SU-DHL-6 (cell line): Measurements from ENCODE around the gene EAF2.

Experiments
- H2AFZ ChIP-seq: fragments of 200-600 bp; sonication (generic); 2 replicates; pipeline ENCODE4 v1.6.1; 2014; ENCODE audit warnings: low read depth, mild to moderate bottlenecking, moderate library complexity, mixed read lengths, antibody characterized with exemption, low read length; ENCODE audit not compliant: severe bottlenecking
- H3F3A ChIP-seq: fragments of 200-600 bp; shearing (Covaris generic); 2 replicates; pipeline ENCODE4 v1.6.0; 2016; ENCODE audit warnings: antibody characterized with exemption, mild to moderate bottlenecking; ENCODE audit not compliant: insufficient read depth
- H3K27ac ChIP-seq: fragments of 200-600 bp; sonication (generic); 2 replicates; pipeline ENCODE4 v1.5.1; 2016; ENCODE audit warnings: low read depth, mild to moderate bottlenecking, low read length, moderate library complexity, mixed read lengths
- H3K27me3 ChIP-seq: fragments of 200-600 bp; sonication (generic), shearing (Covaris generic); 2 replicates; pipeline ENCODE4 v1.6.0; 2014; ENCODE audit warnings: mild to moderate bottlenecking, low read length
- H3K36me3 ChIP-seq: fragments of 200-600 bp; sonication (generic); 2 replicates; pipeline ENCODE4 v1.6.1; 2014; ENCODE audit warnings: mild to moderate bottlenecking, low read length, mixed read lengths
- H3K4me2 ChIP-seq: fragments of 300-600, 200-600 bp; shearing (Covaris generic), sonication (generic); 2 replicates; pipeline ENCODE4 v1.6.0; 2014; ENCODE audit warnings: low read length, low read depth, mild to moderate bottlenecking; ENCODE audit not compliant: poor library complexity, severe bottlenecking
- H3K4me3 ChIP-seq: fragments of 200-600 bp; sonication (generic); 2 replicates; pipeline ENCODE4 v1.5.1; 2014; ENCODE audit warnings: antibody characterized with exemption, low read length, mild to moderate bottlenecking, mixed read lengths; ENCODE audit not compliant: insufficient read depth, poor library complexity, severe bottlenecking
- H3K79me2 ChIP-seq: fragments of 200-600 bp; sonication (generic); 2 replicates; pipeline ENCODE4 v1.6.1; 2014; ENCODE audit warnings: mild to moderate bottlenecking, low read length, moderate library complexity; ENCODE audit not compliant: insufficient read depth
- H3K9ac ChIP-seq: fragments of 200-600 bp; sonication (generic); 2 replicates; pipeline ENCODE4 v1.7.0; 2014; ENCODE audit warnings: mild to moderate bottlenecking, low read length
- H3K9me2 ChIP-seq: fragments of 200-600 bp; sonication (generic); replicated peaks from 2 replicates; pipeline ENCODE4 v1.6.1; 2014; ENCODE audit warnings: low read length; ENCODE audit not compliant: insufficient read depth
- H3K9me3 ChIP-seq: fragments of 200-600 bp; sonication (generic); 2 replicates; pipeline ENCODE4 v1.6.1; 2014; ENCODE audit warnings: low read length, mixed read lengths; ENCODE audit not compliant: insufficient read depth
- H4K20me1 ChIP-seq: fragments of 200-600 bp; sonication (generic); 2 replicates; pipeline ENCODE4 v1.6.1; 2014; ENCODE audit warnings: low read depth, mild to moderate bottlenecking, antibody characterized with exemption, low read length, moderate library complexity, mixed read lengths
- CTCF ChIP-seq: fragments of 200-600 bp; sonication (generic); IDR thresholded peaks from one replicate; pipeline ENCODE4 v1.5.1; 2017; ENCODE audit warnings: antibody characterized with exemption, mild to moderate bottlenecking, low read length, moderate library complexity; ENCODE audit not compliant: insufficient read depth, poor library complexity, severe bottlenecking
- EZH2phosphoT487 ChIP-seq: fragments of 200-600 bp; sonication (generic), shearing (Covaris generic); conservative IDR thresholded peaks from 2 replicates; pipeline ENCODE4 v1.6.1; 2018; ENCODE audit warnings: mild to moderate bottlenecking, antibody characterized with exemption, low read length, moderate library complexity, mixed read lengths

EAF2 gene

DNA sequence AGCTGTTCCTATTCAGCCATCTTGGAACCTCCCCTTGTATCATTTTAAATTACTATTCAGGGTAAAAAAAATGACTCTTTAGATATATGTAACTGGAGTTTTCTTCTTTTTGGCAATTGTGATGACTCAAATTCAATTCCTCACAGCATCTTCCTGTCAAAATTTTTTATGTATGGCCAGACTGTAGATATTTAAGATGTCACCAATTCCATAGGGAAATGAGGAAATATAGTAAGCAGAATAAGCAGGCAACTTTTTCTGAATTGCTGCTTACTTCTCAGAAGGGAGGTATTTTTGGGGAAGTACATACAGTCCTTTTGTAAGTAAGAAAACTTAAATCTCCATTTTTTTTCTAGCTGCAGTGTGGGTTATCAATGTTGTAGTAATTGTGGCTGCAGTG, 28.8 kb downstream of the EAF2 start:
- H3K9me3 ChIP-seq: no peaks in the 10 kb centered on the region
- TF ChIP-seq EZH2phosphoT487 (no peak), CTCF (no peak)
- no peaks in the 10 kb centered on the region for H4K20me1 ChIP-seq
- no peak overlapping the region for H2AFZ ChIP-seq
- peaks cover 26% of the 10 kb centered on the region for H3K79me2 ChIP-seq
- H3K27me3 ChIP-seq: no peaks in the 10 kb centered on the region
- no peak overlapping the region for H3K27ac ChIP-seq
- no peak overlapping the region for H3K9ac ChIP-seq
- no peak overlapping the region for H3K4me3 ChIP-seq
- H3K9me2 ChIP-seq: no peaks in the 10 kb centered on the region
- no peak overlapping the region for H3K4me2 ChIP-seq
- H3F3A ChIP-seq: 0 out of 2 replicates have a peak, but pooled peaks cover 5% of the 10 kb centered on the region
- H3K36me3 ChIP-seq: peaks cover 28% of the 10 kb centered on the region

DNA sequence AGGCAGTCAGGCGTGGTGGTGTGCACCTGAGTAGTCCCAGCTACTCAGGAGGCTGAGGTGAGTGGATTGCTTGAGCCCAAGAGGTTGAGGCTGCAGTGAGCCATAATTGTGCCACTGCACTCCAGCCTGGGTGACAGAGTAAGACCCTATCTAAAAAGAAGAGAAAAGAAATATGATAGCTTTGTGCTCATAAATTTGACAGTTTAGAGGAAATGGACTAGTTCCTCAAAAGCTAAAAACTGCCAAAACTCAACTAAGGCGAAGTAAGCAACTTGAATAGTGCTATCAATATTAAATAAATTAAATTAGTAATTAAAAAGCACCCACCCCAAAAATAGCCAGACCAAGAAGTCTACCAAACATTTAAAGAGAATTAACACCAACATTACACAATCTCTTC, 34.7 kb downstream of the EAF2 start:
- Histone ChIP-seq H4K20me1 (no peaks in the 10 kb centered on the region), H3K9ac (no peak overlapping the region), H3K9me2 (no peaks in the 10 kb centered on the region), H2AFZ (no peak overlapping the region), H3K9me3 (no peaks in the 10 kb centered on the region), H3K4me2 (no peak overlapping the region), H3K36me3 (peaks cover 58% of the 10 kb centered on the region), H3K27me3 (no peaks in the 10 kb centered on the region), H3K79me2 (peaks cover 7% of the 10 kb centered on the region; the same call in 1 of the 2 replicates), H3K27ac (no peak overlapping the region), H3F3A (peaks cover 22% of the 10 kb centered on the region; the same call in 1 of the 2 replicates), H3K4me3 (no peak overlapping the region)
- TF ChIP-seq CTCF (no peak), EZH2phosphoT487 (no peak)

DNA sequence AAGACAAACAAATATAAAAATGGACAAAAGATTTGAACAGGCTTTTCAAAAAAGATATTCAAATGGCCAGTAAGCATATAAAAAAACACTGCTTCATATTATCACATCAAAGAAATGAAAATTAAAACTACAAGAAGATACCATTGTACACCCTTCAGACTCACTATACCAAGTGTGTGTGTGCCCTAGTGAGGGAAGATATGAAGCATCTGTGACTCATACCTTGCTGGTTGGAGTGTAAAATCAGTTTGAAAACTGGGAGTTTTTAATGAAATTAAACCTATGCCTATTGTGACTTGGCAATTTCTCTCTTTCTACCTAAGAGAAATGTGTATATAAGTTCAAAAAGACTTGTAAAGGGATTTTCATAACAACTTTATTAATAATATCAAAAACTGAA, 35.7 kb downstream of the EAF2 start:
- no peak overlapping the region for H3K4me2 ChIP-seq
- TF ChIP-seq CTCF: no peak
- H3K79me2 ChIP-seq: 0 out of 2 replicates have a peak, but pooled peaks cover 4% of the 10 kb centered on the region
- no peaks in the 10 kb centered on the region for H3K9me3 ChIP-seq
- no peaks in the 10 kb centered on the region for H3K27me3 ChIP-seq
- no peaks in the 10 kb centered on the region for H3K9me2 ChIP-seq
- H3K36me3 ChIP-seq: peaks cover 54% of the 10 kb centered on the region
- H3K27ac ChIP-seq: no peak overlapping the region
- H4K20me1 ChIP-seq: no peaks in the 10 kb centered on the region
- H2AFZ ChIP-seq: no peak overlapping the region
- H3F3A ChIP-seq: peaks cover 22% of the 10 kb centered on the region; the same call in 1 of the 2 replicates
- H3K4me3 ChIP-seq: no peak overlapping the region
- no peak overlapping the region for H3K9ac ChIP-seq

GRCh38 chr3:121871430-121871829, 36.4 kb downstream of the EAF2 start:
- Histone ChIP-seq H3K4me3 (no peak overlapping the region), H3K36me3 (peaks cover 56% of the 10 kb centered on the region), H3K9me2 (no peaks in the 10 kb centered on the region), H3K27ac (no peak overlapping the region), H3K9ac (no peak overlapping the region), H3K27me3 (no peaks in the 10 kb centered on the region), H4K20me1 (no peaks in the 10 kb centered on the region), H3K9me3 (no peaks in the 10 kb centered on the region), H3K4me2 (no peak overlapping the region), H3K79me2 (0 out of 2 replicates have a peak, but pooled peaks cover 4% of the 10 kb centered on the region), H3F3A (peaks cover 28% of the 10 kb centered on the region; the same call in 1 of the 2 replicates), H2AFZ (no peak overlapping the region)
- TF ChIP-seq CTCF: no peak
- no peak for TF ChIP-seq EZH2phosphoT487
